Tracheal epithelial cell (primary cell): ENCODE measurements around the gene COL6A6. TPM values are rescaled to one million over a fixed set of nuclear protein-coding genes. Genes with fewer than 3 reads are reported as not detected.

Experiments
- total RNA-seq: library from RNA; depleted of rRNA; stranded (reverse); fragments of >200 nt; gene quantifications from 2 replicates; pipeline ENCODE4 v1.2.1, GENCODE V29; 2014

The COL6A6 gene
- not detected in 2 replicates for total RNA-seq

GRCh38 chr3:130516645-130517512 lies at the start of gene COL6A6:
TSS of gene COL6A6 (plus strand) at chr3:130517177. CDS start at chr3:130560365, 43,188 bp downstream.

Other genes with a start within 250 kb of the COL6A6 start
- gene COL6A5, start 171.5 kb upstream of the COL6A6 start, total RNA-seq = not detected in 2 replicates
- gene PIK3R4, start 229.7 kb downstream of the COL6A6 start, total RNA-seq = 24.6 and 34.1 TPM in 2 replicates